Ishikawa (cell line): ENCODE measurements around the gene IRF8.

Source experiments
- EP300 ChIP-seq: IDR thresholded peaks from 2 replicates; pipeline ENCODE4 v1.6.1; 2012; ENCODE audit warnings: borderline replicate concordance
- TCF12 ChIP-seq: IDR thresholded peaks from 2 replicates; pipeline ENCODE4 v1.6.1; 2012; ENCODE audit warnings: low read depth
- TF ChIP-seq, protein P1 (sequence below): IDR thresholded peaks from 2 replicates; pipeline ENCODE4 v1.6.1; 2012
- TF ChIP-seq, protein P2 (sequence below): IDR thresholded peaks from 2 replicates; pipeline ENCODE4 v1.6.1; 2012; ENCODE audit warnings: low read depth, mild to moderate bottlenecking

DNA sequence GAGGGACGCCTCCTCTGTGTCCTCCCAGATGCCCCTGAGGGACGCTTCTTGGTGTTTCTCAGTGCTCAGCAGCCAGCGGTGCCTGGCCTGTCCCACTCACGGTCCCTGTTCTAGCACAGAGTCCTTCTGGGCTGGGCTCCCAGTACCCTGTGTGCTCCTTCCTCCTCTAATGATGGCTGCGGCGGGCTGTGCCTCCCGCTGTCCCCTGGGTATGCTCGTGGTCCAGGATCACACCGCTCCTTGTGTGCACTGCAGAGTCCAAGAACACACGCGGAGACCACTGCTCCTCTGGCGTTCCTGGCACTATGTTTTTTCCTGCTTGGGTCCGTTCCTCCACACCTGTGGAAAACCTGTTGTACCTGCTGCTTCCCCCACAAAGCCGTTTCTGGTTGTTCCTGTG, 15.1 kb upstream of the IRF8 start:
- TF ChIP-seq, protein P1, sequence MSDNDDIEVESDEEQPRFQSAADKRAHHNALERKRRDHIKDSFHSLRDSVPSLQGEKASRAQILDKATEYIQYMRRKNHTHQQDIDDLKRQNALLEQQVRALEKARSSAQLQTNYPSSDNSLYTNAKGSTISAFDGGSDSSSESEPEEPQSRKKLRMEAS = no peak
- TF ChIP-seq EP300 (no peak), TCF12 (no peak)
- TF ChIP-seq, protein P2, sequence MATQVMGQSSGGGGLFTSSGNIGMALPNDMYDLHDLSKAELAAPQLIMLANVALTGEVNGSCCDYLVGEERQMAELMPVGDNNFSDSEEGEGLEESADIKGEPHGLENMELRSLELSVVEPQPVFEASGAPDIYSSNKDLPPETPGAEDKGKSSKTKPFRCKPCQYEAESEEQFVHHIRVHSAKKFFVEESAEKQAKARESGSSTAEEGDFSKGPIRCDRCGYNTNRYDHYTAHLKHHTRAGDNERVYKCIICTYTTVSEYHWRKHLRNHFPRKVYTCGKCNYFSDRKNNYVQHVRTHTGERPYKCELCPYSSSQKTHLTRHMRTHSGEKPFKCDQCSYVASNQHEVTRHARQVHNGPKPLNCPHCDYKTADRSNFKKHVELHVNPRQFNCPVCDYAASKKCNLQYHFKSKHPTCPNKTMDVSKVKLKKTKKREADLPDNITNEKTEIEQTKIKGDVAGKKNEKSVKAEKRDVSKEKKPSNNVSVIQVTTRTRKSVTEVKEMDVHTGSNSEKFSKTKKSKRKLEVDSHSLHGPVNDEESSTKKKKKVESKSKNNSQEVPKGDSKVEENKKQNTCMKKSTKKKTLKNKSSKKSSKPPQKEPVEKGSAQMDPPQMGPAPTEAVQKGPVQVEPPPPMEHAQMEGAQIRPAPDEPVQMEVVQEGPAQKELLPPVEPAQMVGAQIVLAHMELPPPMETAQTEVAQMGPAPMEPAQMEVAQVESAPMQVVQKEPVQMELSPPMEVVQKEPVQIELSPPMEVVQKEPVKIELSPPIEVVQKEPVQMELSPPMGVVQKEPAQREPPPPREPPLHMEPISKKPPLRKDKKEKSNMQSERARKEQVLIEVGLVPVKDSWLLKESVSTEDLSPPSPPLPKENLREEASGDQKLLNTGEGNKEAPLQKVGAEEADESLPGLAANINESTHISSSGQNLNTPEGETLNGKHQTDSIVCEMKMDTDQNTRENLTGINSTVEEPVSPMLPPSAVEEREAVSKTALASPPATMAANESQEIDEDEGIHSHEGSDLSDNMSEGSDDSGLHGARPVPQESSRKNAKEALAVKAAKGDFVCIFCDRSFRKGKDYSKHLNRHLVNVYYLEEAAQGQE = no peak
